HEK293 (cell line): Measurements from ENCODE around the gene AP1AR.

Experiments used
- CTCF ChIP-seq: fragments of 450-650 bp; formaldehyde crosslinking; IDR thresholded peaks from 2 replicates; pipeline ENCODE4 v1.5.1; 2016; ENCODE audit warnings: missing biosample characterization, missing genetic modification characterization
- SP2 ChIP-seq: fragments of 450-650 bp; formaldehyde crosslinking; IDR thresholded peaks from 2 replicates; pipeline ENCODE4 v1.5.1; 2016; ENCODE audit warnings: missing biosample characterization, missing genetic modification characterization
- WT1 ChIP-seq: fragments of 450-650 bp; formaldehyde crosslinking; IDR thresholded peaks from 2 replicates; pipeline ENCODE4 v1.5.1; 2016; ENCODE audit warnings: missing biosample characterization, missing genetic modification characterization
- YY1 ChIP-seq: fragments of 450-650 bp; formaldehyde crosslinking; IDR thresholded peaks from 2 replicates; pipeline ENCODE4 v1.5.1; 2018; ENCODE audit warnings: missing biosample characterization, missing genetic modification characterization
- ZNF221 ChIP-seq: fragments of 450-650 bp; formaldehyde crosslinking; IDR thresholded peaks from 2 replicates; pipeline ENCODE4 v1.5.1; 2017; ENCODE audit warnings: missing biosample characterization, missing genetic modification characterization, borderline replicate concordance
- ZNF510 ChIP-seq: fragments of 450-650 bp; formaldehyde crosslinking; IDR thresholded peaks from 2 replicates; pipeline ENCODE4 v1.5.1; 2018; ENCODE audit warnings: mild to moderate bottlenecking, missing genetic modification characterization, missing biosample characterization; ENCODE audit not compliant: insufficient replicate concordance

- TF ChIP-seq SP2 (no peak), WT1 (tag by site-specific recombination) (no peak), CTCF (tag by site-specific recombination) (no peak), ZNF221 (tag by site-specific recombination) (no peak), YY1 (tag by site-specific recombination) (no peak), ZNF510 (tag by site-specific recombination) (no peak)
Observed at GRCh38 chr4:112282860-112283667, 51.5 kb downstream of the AP1AR start.
